EH (cell line): ENCODE results near the gene ARHGEF2.
A peak's percentile ranks its signal among the peaks of the same experiment; 100 is the strongest.
"Not testable (repeated sequence)": the region's sequence is repeated elsewhere in the genome, so short reads cannot be mapped to it uniquely, and the experiment has no call there.

Source experiments
- DNase-seq: peaks from one replicate; pipeline ENCODE4 v3.0.0-alpha.2; 2015; ENCODE audit warnings: low read depth

ARHGEF2 gene

GRCh38 chr1:155990005-155990739 lies 11.8 kb upstream of the ARHGEF2 start:
- no peak for DNase-seq

DNA sequence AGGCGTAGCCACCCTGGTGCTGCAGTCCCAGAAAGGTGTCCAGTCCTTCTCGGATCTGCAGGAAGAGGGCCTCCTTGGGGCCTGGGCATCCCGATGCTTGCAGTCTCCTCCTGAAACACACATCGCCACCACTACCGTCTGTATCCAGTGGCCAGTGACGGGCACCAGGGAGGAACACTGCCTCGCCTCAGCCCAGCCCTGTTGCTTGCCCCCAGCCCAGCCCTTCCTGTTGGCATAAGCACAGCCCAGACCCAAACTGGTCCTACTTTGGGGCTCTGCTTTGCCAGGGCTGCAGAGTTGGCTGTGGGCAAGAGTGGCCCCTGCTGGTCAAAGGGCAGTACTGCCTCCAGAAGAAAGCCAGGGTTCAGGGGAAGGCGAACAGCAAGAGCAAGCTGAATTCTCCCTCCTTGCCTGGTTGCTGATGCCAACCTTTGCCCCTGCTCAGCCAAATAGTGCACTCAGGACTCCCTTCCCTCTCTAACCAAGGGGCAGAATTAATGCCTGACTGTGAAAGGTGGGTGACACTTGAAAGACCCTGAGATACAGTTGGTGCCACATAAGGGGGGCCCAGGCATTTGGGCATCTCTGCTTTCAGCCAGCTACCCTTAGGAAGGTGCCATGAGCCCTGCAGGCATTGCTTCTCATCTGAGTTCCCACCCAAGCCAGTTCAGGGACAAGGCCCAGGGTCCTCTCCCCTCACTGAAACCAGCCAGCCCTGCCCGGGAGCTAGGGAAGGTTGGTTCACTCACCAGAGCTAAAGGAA lies 11.1 kb upstream of the ARHGEF2 start:
- peak; percentile 78 for DNase-seq

- DNase-seq, result not testable (repeated sequence)
These were observed 6.7 kb upstream of the ARHGEF2 start for GRCh38 chr1:155984903-155985645.

DNA sequence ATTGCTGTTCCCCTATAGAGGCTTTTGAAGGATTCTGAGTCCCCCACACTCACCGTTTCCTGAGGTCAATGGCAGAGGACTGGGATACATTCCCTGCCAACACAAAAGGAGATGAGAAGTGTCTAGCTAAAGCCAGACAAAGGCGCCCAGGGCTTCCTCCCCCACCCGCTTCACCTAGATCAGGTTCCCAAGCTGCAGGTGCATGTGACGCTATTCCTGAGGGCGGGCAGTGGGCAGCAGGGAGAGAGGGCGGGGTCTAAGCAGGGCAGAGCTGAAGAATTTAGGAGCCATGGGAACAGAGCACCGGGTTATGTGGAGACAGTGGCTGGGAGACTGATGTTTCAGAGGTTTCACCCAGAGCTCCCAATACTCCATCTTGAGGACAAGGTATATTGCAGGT lies 6.0 kb upstream of the ARHGEF2 start:
- DNase-seq, result no peak

- peak; percentile 100 for DNase-seq
These were observed 5.1 kb upstream of the ARHGEF2 start for GRCh38 chr1:155983191-155984024.

GRCh38 chr1:155982106-155982505 lies 3.8 kb upstream of the ARHGEF2 start:
- DNase-seq, result peak; percentile 29

- peak; percentile 94 for DNase-seq
These were observed 3.1 kb upstream of the ARHGEF2 start for GRCh38 chr1:155981266-155982088.

- peak; percentile 69 for DNase-seq
These were observed 1.4 kb upstream of the ARHGEF2 start for GRCh38 chr1:155979597-155980343.

DNA sequence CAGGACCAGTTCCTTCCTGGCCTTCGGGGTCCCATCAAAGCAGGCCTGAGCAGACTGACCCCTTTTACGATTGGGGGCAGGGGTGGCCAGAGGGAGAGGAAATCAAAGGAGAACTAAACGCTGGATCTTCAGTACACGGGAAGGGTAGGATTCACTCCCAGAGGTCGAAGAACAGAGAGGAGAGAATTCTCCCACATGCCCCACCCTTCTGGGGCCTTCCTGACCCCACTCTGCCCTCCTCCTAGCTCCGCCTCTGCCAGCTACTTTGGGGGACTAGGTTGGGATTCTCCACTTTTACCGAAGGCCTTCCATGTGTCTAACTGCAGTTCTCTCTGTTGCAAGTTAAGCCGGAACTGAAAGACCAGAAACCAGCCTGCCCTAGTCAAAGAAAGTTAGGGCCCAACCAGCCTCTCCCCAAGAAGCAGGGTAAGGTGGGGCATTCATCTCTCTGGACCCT lies 654 bp upstream of the ARHGEF2 start:
- peak; percentile 77 for DNase-seq

DNA sequence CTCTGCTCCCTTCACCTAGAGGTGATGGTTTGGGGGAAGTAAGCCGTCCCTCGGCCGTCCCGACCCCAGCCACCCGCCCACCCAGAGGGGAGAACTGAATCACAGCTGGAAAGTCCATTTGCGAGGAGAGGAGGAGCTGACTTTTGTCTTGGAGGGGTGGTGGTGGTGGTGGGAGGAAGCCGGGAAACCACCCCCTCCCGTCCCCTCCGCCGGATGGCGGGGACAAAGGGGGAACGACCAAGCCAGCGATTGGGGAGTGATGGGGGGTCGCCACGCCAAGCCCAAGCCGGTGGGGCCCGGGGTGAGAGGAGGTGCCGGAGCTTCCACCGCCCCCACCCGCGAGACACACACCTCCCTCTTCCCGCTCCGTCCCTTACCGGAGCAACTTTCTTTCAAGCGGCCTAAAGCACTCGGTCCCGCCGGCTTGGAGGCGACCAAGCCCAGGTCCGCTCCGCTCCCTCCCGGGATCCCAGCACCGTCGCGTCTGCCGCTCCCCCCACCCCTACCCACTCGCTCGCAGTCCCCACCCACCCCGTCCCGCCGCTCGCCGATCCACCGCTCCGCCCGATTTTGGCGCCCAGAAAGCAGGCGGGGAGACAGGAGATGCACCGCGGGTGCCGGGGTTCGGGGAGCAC lies 540 bp downstream of the ARHGEF2 start:
- DNase-seq, result peak; percentile 48

DNA sequence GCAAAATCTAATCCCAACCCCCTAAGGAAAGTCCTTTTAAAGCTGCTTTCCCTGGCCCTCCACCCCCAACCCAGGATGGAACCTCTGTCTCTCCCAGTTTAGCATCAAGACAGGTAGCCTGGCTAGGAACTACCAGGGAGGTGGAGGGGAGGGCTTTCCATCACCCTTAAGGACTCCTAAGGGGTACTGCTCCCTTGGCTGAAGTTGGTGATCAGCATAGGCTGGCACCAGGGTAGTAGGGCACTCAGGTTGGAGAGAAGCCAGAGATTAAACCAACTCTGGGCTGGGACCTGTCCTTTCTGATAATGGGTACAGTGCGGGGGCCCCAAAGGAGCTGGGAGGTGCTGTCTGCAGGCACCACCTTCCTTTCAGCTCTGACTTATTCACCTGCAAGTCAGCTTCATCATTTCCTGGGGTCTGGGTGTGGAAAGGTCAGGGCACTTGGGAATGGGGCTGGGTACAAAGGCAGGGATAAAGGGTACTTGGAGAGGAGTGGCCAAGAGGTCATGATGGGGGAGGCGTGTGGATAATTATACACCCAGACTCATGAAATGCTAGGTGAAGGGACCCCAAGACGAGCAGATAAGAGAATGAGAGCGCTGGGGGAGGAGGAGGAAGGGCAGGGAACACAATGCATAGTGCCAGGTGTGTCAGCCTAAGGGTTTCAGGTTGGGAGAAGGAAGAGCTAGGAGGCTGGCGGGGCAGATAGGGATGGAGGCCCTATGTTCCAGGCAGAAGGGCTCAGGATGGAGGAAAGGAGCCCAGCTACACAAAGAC lies 1.2 kb downstream of the ARHGEF2 start:
- no peak for DNase-seq

- peak; percentile 90 for DNase-seq
These were observed 2.1 kb downstream of the ARHGEF2 start for GRCh38 chr1:155976062-155976912.

DNA sequence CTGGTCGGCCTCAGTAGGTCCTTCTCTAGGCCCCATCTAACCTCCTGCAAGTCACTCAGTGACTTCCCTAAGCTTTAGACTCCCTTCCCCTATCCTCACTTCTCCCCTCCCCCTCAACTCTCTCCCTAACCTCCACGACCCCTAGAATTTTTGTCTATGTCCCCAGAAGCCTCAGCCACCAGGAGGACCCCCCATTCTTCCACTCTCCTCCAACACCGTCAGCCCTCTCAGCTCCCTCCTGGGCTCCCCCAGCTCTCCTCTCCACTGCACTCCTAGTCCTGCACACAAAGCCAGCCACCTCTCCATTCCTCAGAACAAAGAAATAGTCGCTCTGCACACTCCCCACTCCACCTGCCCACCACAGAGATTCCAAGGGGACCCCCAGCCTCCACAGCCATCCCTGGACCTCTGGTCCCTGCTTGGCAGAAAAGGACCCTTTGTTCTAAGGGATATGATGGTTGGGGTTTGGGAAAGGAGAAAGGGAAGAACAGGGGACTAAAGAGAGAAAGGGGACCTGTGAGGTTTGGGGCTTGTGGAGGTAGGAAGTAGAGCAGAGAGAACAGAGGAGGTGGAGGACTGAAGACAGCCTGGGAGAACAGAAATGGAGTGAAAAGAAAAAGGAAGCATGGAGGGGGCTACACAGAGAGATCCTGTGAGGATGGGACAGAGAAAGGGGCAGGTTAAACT lies 2.8 kb downstream of the ARHGEF2 start:
- DNase-seq, result no peak

GRCh38 chr1:155974208-155975115 lies 3.9 kb downstream of the ARHGEF2 start:
- DNase-seq, result peak; percentile 21

DNA sequence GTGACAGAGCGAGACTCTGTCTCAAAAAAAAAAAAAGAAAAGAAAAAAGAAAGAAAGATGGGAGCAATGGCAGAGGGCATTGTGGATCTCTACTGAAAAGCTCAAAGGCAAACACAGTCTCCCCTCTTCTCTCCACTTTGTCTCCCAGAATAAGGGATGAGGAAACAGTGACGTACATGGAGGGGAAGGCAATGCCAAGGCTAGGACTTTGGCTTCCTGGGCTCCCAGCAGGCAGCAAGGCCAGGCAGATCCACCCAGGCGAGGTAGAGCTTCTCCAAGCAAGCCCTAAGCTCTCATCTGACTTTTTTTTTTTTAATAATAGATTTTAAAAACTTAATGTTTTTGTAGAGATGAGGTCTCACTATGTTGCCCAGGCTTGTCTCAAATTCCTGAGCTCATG lies 4.6 kb downstream of the ARHGEF2 start:
- no peak for DNase-seq
